GM18505 (cell line): ENCODE results near the gene CATSPERB.
"Not testable (repeated sequence)": the region's sequence is repeated elsewhere in the genome, so short reads cannot be mapped to it uniquely, and the experiment has no call there.

Experiments
- ATAC-seq: cut with Tn5 transposase; IDR thresholded peaks from one replicate; pipeline ENCODE4 v1.9.1; 2021; ENCODE audit not compliant: unreplicated experiment
- POLR2A ChIP-seq: IDR thresholded peaks from 4 replicates; pipeline ENCODE4 v1.6.1; 2011; ENCODE audit warnings: borderline replicate concordance; ENCODE audit not compliant: insufficient read depth, insufficient read length; ENCODE audit errors: extremely low read depth

The CATSPERB gene

DNA sequence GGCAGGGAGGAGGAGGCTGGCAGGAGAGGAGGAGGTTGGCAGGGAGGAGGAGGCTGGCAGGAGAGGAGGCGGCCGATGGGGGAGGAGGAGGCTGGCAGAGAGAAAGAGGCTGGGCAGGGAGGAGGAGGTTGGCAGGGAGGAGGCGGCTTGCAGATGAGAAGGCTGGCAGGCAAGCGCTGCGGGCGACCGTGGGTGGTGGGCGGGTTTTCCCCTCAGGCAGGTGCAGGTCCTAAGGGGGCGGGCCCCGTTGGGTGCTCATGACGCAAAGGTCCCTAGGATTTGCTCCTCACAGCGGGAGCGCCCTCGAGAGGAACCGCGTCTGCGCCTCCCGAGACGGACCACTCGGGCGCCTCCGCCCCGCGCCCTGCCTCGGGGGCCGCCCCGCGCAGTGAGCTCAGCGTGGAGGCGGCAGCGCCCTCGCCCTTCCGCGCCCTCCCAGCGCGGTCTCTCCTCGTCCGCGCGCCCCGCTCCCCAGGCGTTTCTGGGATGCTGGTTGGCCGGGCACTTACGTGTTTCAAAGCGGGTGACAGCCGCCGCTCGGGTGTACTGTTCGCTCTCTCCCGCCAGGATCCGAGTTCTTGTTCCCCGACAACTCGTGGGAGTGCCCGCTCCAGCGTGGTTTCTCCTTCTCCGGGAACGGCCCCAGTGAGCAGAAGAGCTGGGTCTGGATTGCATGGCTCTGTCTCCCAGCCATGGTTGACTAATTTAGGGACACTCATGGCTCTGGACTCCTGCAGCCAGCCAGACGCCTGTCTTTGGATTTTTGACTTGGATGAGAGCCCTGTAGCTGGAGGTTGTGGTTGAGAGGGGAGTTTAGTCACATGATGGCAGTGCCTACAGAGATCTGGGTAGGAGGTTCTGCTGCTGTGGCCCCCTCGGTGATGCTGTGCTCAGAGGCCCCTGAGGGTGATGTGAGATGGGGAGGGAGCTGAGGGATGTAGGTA lies 157.7 kb downstream of the CATSPERB start:
- no peak for TF ChIP-seq POLR2A
- ATAC-seq: no peak

DNA sequence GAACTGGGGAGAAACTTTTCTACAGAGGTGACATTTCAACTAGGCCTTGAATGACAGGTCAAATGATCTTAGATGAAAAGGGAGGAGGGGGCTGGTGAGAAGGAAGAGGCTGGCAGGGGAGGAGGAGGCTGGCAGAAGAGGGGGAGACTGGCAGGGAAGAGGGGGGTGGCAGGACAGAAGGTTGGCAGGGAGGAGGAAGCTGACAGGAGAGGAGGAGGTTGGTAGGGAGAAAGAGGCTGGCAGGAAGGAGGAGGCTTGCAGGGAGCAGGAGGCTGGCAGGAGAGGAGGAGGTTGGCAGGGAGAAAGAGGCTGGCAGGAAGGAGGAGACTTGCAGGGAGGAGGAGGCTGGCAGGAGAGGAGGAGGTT lies 158.4 kb downstream of the CATSPERB start:
- ATAC-seq: no peak

DNA sequence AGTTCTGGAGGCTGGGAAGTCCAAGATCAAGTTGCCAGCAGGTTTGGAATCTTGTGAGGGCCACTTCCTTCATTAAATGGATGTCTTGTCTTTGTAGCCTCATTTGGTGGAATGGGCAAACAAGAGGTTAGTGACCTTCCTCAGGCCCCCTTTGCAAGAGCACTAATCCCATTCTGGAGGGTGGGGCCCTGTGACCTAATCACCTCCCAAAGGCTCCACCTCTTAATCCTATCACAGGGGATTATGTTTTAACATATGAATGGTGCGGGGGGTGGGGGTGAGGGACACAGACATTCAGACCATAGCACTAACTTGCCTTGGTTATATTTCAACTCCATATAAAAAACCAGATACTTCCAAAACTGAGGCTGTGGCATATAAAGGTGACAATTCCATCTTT lies 161.9 kb downstream of the CATSPERB start:
- no peak for TF ChIP-seq POLR2A
- no peak for ATAC-seq

More for the DNA sequence above, 158.4 kb downstream of the CATSPERB start:
- no peak for TF ChIP-seq POLR2A

DNA sequence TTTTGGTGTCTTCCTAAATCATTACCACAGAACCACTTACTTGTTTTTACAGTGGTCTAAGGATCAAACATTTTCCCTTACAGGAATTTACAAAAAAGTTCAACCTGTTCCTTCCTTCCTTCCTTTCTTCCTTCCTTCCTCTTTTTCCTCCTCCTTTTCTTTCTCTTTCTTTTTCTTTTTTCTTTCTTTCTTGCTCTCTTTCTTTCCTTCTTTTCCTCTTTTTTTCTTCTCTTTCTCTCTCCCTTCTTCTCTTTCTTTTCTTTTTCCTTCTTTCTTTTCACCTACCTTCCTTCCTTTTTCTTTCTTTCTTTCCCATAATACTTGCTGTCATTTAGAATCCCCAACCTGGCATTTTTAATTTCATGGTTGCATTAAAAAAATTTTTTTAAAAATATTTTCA lies 162.6 kb downstream of the CATSPERB start:
- TF ChIP-seq POLR2A: no peak
- no peak for ATAC-seq

DNA sequence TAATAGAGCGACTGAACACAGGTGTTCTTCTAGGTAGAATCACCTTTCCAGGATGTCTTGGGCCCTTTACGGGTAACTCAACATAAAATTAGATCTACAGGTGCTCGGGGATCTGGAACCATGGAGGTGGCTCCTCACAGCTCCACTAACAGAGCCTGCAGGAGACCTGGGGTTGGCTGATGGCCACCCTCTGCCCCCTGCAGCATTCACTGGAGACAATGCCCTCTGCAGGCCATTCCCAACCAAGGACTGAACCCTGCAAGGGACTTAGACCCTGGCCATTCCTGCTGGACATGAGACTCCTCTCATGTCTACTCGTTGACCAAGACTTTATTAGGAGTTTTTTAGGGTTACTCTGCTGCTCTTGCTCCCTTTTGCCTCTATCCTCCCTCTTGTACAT lies 163.3 kb downstream of the CATSPERB start:
- no peak for TF ChIP-seq POLR2A
- ATAC-seq: no peak

DNA sequence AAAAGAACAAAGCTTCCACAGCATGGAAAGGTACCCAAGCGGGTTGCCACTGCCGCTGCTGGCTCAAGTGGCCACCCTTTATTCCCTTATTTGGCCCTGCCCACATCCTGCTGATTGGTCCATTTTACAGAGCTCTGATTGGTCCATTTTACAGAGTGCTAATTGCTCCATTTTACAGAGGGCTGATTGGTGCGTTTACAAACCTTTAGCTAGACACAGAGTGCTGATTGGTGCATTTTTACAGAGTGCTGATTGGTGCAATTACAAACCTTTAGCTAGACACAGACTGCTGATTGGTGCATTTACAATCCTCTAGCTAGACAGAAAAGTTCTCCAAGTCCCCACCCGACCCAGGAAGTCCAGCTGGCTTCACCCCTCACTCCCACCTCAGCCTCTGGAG lies 164.1 kb downstream of the CATSPERB start:
- ATAC-seq: not testable (repeated sequence)

DNA sequence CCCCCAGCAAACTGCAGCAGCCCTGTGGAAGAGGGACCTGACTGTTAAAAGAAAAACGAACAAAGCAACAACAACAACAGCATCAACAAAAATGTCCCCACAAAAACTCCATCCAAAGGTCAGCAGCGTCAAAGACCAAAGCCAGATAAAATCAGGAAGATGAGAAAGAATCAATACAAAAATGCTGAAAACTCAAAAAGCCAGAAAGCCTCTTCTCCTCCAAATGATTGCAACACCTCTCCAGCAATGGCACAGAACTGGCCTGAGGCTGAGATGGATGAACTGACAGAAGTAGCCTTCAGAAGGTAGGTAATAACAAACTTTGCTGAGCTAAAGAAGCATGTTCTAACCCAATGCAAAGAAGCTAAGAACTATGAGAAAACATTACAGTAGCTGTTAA lies 176.4 kb downstream of the CATSPERB start:
- no peak for TF ChIP-seq POLR2A
- no peak for ATAC-seq

DNA sequence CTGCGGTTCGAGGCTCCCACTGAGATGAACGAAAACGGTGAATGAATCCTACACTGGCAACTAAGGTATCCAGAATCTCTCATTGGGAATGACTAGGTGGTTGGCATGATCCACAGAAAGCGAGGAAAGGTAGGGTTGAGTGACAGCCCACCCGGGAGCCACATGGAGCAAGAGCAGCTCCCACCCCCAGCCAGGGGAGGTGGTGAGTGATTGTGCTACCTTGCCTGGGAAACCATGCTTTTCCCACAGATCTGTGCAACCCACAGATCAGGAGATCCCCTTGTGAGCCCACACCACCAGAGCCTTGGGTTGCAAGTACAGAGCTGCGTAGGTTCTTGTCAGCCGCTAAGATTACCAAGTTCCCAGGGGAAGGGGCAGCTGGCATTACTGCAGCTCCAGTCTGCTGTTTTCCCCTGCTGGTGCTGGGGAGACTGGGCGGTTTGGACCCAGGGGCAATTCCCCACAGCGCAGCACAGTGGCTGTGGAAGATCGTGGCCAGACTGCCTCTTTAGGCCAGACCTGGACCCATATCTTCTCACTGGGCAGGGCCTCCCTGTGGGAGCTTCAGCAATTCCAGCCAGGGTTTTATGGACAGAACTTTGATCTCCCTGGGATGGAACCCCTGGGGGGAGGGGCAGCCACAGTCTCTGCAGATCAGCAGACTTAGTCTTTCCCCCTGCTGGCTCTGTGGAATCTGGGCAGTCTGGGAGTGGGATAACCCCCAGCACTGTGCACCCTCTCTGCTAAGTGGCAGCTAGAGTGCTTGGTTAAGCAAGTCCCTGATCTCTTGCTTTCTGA lies 177.2 kb downstream of the CATSPERB start:
- no peak for ATAC-seq
- TF ChIP-seq POLR2A: no peak

DNA sequence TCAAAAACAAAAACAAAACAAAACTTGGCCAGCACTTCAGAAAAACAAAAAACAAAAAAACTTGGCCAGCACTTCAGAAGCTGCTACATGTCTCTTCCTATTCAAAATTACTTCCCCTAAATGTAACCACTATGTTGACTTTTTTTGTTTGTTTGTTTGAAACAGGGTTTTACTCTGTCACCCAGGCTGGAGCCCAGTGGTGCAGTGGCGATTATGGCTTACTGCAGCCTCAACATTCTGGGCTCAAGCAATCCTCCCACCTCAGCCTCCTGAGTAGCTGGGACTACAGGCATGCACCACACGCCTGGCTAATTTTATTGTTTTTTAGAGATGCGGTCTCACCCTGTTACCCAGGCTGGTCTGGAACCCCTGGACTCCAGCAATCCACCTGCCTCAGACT lies 183.8 kb downstream of the CATSPERB start:
- no peak for ATAC-seq
- no peak for TF ChIP-seq POLR2A

DNA sequence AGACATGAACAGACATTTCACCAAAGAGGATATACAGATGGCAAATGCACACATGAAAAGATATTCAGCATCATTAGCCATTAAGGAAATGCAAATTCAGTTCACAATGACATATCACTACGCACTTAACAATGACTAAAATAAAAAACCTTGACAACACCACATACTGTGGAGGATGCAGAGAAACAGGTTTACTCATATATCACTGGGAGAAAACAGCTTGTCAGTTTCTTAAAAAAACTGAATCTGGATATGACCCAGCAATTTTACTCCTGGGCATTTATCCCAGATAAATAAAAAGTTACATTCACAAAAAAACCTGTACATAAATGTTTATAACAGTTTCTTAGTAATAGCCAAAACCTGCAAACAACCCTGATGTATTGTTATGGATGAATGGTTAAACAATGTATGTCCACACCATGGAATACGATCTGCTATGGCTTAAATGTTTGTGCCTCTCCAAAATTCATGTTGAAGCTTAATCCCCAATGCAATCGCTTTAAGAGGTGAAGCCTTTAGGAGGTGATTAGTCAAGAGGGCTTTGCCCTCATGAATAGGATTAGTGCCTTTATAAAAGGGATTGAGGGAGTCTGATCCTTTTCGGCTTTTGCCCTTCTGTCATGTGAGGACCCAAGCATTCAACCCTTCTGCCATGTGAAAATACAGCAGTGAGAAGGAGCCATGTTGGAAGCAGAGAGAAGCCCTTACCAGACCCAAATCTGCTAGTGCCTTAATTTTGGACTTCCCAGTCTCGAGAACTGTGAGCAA lies 185.8 kb downstream of the CATSPERB start:
- TF ChIP-seq POLR2A: no peak
- no peak for ATAC-seq

DNA sequence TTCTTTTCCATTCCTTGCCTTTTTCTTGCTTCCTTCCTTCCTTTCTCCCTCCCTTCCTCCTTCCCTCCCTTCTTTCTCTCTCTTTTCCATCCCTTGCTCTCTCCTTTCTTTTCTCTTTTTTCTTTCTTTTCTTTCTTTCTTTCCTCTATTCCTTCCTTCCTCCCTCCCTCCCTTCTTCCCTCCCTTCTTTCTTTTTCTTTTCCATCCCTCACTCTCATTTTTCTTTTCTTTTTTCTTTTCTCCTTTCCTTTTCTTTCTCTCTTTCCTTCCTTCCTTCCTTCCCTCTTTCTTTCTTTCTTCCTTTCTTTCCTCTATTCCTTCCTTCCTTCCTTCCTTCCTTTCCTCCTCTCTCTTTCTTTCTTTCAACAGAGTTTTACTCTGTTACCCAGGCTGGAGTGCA lies 186.7 kb downstream of the CATSPERB start:
- TF ChIP-seq POLR2A: no peak
- ATAC-seq: no peak

DNA sequence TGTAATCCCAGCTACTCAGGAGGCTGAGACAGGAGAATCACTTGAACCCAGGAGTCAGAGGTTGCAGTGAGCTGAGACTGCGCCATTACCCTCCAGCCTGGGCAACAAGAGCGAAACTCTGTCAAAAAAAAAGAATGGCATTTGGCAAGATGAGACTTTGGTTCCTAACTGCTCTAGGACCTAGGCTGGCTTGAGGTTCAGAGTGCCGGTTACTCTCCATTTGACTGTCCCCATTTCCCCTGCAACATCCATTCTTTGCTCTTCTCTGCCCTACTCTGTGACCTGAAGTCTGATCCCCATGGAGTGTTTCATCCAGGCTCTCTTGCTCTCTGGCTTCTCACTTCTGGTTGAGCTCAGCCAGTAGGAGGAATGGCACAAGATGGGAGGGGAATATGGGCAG lies 195.6 kb downstream of the CATSPERB start:
- TF ChIP-seq POLR2A: no peak
- no peak for ATAC-seq

DNA sequence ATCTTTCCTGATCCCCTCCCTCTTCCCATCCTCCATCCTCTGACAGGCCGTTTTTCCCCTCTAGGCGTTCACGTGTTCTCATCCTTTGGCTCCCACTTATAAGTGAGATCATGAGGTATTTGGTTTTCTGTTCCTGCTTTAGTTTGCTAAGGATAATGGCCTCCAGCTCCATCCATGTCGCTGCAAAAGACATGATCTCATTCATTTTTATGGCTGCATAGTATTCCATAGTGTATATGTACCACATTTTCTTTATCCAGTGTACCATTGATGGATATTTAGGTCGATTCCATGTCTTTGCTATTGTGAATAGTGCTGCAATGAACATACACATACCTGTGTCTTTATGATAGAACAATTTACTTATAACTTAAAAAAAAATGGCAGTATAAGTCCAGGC lies 197.8 kb downstream of the CATSPERB start:
- ATAC-seq: not testable (repeated sequence)
